ENCODE data around the gene OPHN1. TPM values are rescaled to one million over a fixed set of nuclear protein-coding genes. Genes with fewer than 3 reads are reported as not detected.

OPHN1 gene
- total RNA-seq, 1 experiment from 2014 or later, result 4.0 TPM

GRCh38 chrX:68462653-68463052 lies 29.4 kb upstream of the OPHN1 start:
- intact Hi-C loops (cut with micrococcal nuclease), result loop anchor here (1.0 kb wide), 1 partner anchor 265 kb away; no protein-coding TSS in a partner anchor
- Mint-ChIP-seq H3K27me3 (ENCODE audit: insufficient read depth, unreplicated experiment) (peaks cover 26% of the 10 kb centered on the region), H3K4me1 (ENCODE audit: insufficient read depth, unreplicated experiment) (no peaks in the 10 kb centered on the region), H3K9me3 (ENCODE audit: unreplicated experiment) (no peaks in the 10 kb centered on the region), H3K36me3 (ENCODE audit: insufficient read depth, unreplicated experiment) (no peaks in the 10 kb centered on the region), H3K27ac (ENCODE audit: low read depth, unreplicated experiment) (no peak overlapping the region), H3K4me3 (ENCODE audit: unreplicated experiment) (no peak overlapping the region)
- no TSS peak for BruUV-seq (replicated peaks)
- ChIA-PET CTCF (interaction anchor here (0.6 to 1.0 kb wide), 3 partner anchors 14 to 266 kb away, joined by 3 to 4 read pairs (median 3); no protein-coding TSS in a partner anchor), POLR2A (no interaction called here)
- DNase-seq (ENCODE audit: unreplicated experiment), result peak; percentile 36
- peak; percentile 48 for TF ChIP-seq CTCF (IDR thresholded peaks at IDR 0.05; ENCODE audit: unreplicated experiment)

- no peaks in the 10 kb centered on the region for H3K9me3 Mint-ChIP-seq (ENCODE audit: unreplicated experiment)
- CTCF ChIA-PET, result interaction anchor here (0.6 to 1.0 kb wide), 3 partner anchors 14 to 266 kb away, joined by 3 to 4 read pairs (median 3); no protein-coding TSS in a partner anchor
- H3K4me1 Mint-ChIP-seq (ENCODE audit: insufficient read depth, unreplicated experiment), result no peaks in the 10 kb centered on the region
- H3K27ac Mint-ChIP-seq (ENCODE audit: low read depth, unreplicated experiment), result no peak overlapping the region
- peaks cover 21% of the 10 kb centered on the region for H3K27me3 Mint-ChIP-seq (ENCODE audit: insufficient read depth, unreplicated experiment)
- intact Hi-C loops (cut with micrococcal nuclease), result loop anchor here (1.0 kb wide), 1 partner anchor 265 kb away; no protein-coding TSS in a partner anchor
- no peak for TF ChIP-seq CTCF (IDR thresholded peaks at IDR 0.05; ENCODE audit: unreplicated experiment)
- POLR2A ChIA-PET, result no interaction called here
- H3K4me3 Mint-ChIP-seq (ENCODE audit: unreplicated experiment), result no peak overlapping the region
- H3K36me3 Mint-ChIP-seq (ENCODE audit: insufficient read depth, unreplicated experiment), result no peaks in the 10 kb centered on the region
- no TSS peak for BruUV-seq (replicated peaks)
- no peak for DNase-seq (ENCODE audit: unreplicated experiment)
Measured at GRCh38 chrX:68462197-68462596, 28.9 kb upstream of the OPHN1 start.

- no TSS peak for BruUV-seq (replicated peaks)
- POLR2A ChIA-PET, result no interaction called here
- no peak overlapping the region for H3K4me3 Mint-ChIP-seq (ENCODE audit: unreplicated experiment)
- intact Hi-C loops (cut with micrococcal nuclease), result no loop called here
- peaks cover 20% of the 10 kb centered on the region for H3K27me3 Mint-ChIP-seq (ENCODE audit: insufficient read depth, unreplicated experiment)
- H3K9me3 Mint-ChIP-seq (ENCODE audit: unreplicated experiment), result no peaks in the 10 kb centered on the region
- TF ChIP-seq CTCF (IDR thresholded peaks at IDR 0.05; ENCODE audit: unreplicated experiment), result no peak
- H3K4me1 Mint-ChIP-seq (ENCODE audit: insufficient read depth, unreplicated experiment), result no peaks in the 10 kb centered on the region
- DNase-seq (ENCODE audit: unreplicated experiment), result no peak
- no peaks in the 10 kb centered on the region for H3K36me3 Mint-ChIP-seq (ENCODE audit: insufficient read depth, unreplicated experiment)
- CTCF ChIA-PET, result no interaction called here
- H3K27ac Mint-ChIP-seq (ENCODE audit: low read depth, unreplicated experiment), result no peak overlapping the region
Measured at GRCh38 chrX:68461576-68461975, 28.3 kb upstream of the OPHN1 start.

GRCh38 chrX:68461093-68461492 lies 27.8 kb upstream of the OPHN1 start:
- no peak for TF ChIP-seq CTCF (IDR thresholded peaks at IDR 0.05; ENCODE audit: unreplicated experiment)
- H3K27me3 Mint-ChIP-seq (ENCODE audit: insufficient read depth, unreplicated experiment), result peaks cover 20% of the 10 kb centered on the region
- no peaks in the 10 kb centered on the region for H3K36me3 Mint-ChIP-seq (ENCODE audit: insufficient read depth, unreplicated experiment)
- no peak overlapping the region for H3K27ac Mint-ChIP-seq (ENCODE audit: low read depth, unreplicated experiment)
- ChIA-PET CTCF (no interaction called here), POLR2A (no interaction called here)
- H3K9me3 Mint-ChIP-seq (ENCODE audit: unreplicated experiment), result no peaks in the 10 kb centered on the region
- no peak overlapping the region for H3K4me3 Mint-ChIP-seq (ENCODE audit: unreplicated experiment)
- BruUV-seq (replicated peaks), result no TSS peak
- intact Hi-C loops (cut with micrococcal nuclease), result no loop called here
- no peaks in the 10 kb centered on the region for H3K4me1 Mint-ChIP-seq (ENCODE audit: insufficient read depth, unreplicated experiment)
- DNase-seq (ENCODE audit: unreplicated experiment), result no peak
